ENCODE data around the gene DDAH1.

DNA sequence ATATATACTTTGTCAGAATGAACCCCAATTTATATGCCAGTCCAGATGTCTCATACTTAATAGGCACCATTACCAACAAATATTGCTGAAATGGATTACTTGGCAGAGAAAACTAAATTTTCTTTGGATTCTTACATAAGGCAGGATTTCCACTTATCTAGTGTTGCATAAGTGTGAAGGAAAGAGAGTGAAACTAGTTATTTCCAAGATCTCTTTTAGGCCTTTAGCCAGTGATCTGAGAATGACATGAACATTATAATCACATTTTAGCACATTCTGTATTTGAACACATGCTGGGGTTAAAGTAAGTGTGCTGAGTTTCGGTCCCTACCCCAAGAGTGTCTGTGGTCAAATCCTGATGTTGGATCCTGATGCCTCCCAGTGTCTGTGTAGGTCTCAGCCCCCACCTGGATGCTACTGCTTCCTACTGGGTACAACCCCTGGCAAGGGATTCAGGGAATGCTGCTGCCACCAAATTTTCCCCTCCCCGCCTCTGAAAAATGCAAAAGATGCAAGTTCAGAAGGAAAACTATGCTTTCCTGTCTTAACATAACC, 11.2 kb downstream of the DDAH1 start:
- TF ChIP-seq, protein P1, sequence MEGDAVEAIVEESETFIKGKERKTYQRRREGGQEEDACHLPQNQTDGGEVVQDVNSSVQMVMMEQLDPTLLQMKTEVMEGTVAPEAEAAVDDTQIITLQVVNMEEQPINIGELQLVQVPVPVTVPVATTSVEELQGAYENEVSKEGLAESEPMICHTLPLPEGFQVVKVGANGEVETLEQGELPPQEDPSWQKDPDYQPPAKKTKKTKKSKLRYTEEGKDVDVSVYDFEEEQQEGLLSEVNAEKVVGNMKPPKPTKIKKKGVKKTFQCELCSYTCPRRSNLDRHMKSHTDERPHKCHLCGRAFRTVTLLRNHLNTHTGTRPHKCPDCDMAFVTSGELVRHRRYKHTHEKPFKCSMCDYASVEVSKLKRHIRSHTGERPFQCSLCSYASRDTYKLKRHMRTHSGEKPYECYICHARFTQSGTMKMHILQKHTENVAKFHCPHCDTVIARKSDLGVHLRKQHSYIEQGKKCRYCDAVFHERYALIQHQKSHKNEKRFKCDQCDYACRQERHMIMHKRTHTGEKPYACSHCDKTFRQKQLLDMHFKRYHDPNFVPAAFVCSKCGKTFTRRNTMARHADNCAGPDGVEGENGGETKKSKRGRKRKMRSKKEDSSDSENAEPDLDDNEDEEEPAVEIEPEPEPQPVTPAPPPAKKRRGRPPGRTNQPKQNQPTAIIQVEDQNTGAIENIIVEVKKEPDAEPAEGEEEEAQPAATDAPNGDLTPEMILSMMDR (IDR thresholded peaks at IDR 0.05; ENCODE audit: insufficient read depth, low read length, poor library complexity, severe bottlenecking): no peak
- TF ChIP-seq EZH2phosphoT487 (conservative IDR thresholded peaks at IDR 0.05; ENCODE audit: low read length): no peak

All from SU-DHL-6 (cell line).